HepG2 (cell line): Measurements from ENCODE around the gene TSC22D1.

Experiments
- CBX1 ChIP-seq: IDR thresholded peaks from one replicate; pipeline ENCODE4 v1.6.1; 2016; ENCODE audit warnings: antibody characterized with exemption, low read depth
- HOMEZ ChIP-seq: IDR thresholded peaks from 2 replicates; pipeline ENCODE4 v1.6.1; 2016; ENCODE audit warnings: low read depth
- KDM1A ChIP-seq: IDR thresholded peaks from 2 replicates; pipeline ENCODE4 v1.6.1; 2016; ENCODE audit warnings: missing compliant biosample characterization
- RFX5 ChIP-seq: IDR thresholded peaks from 2 replicates; pipeline ENCODE4 v1.6.1; 2011; ENCODE audit warnings: low read depth, low read length, improper control_type of control experiment
- STAG1 ChIP-seq: sonication (generic); formaldehyde crosslinking; IDR thresholded peaks from 2 replicates; pipeline ENCODE4 v1.4.0; 2020; ENCODE audit warnings: missing genetic modification reagents
- ZNF407 ChIP-seq: sonication (generic); formaldehyde crosslinking; IDR thresholded peaks from one replicate; pipeline ENCODE4 v1.5.1; 2020; ENCODE audit warnings: mild to moderate bottlenecking, missing genetic modification reagents; ENCODE audit errors: not compliant biosample characterization

GRCh38 chr13:44423824-44424223, 152.3 kb downstream of the TSC22D1 start:
- TF ChIP-seq ZNF407 (no peak), KDM1A (CRISPR knock-in tag) (no peak), HOMEZ (CRISPR knock-in tag) (no peak), CBX1 (no peak), RFX5 (no peak), STAG1 (no peak)
